NCI-H2081 treated with DMSO at 0.1 percent for 48 hours (cell line): ENCODE measurements around the gene ZBED1.
"Not testable (repeated sequence)": the region's sequence is repeated elsewhere in the genome, so short reads cannot be mapped to it uniquely, and the experiment has no call there.

Experiments
- DNase-seq: peaks from one replicate; lab custom pipeline; 2025; lab: John Stamatoyannopoulos, UW

The ZBED1 gene

GRCh38 chrX:2500803-2501558 lies at the start of gene ZBED1, which contains the start of gene DHRSX:
ZBED1 (minus strand) TSS chrX:2500976; CDS start chrX:2490719, 10,257 bp downstream.
DHRSX (minus strand) TSS chrX:2500976; CDS start chrX:2500925, 51 bp downstream.
- DNase-seq: no peak

GRCh38 chrX:2549876-2550275 lies 49.1 kb upstream of the ZBED1 start:
- no peak for DNase-seq

- DNase-seq: no peak
Measured at GRCh38 chrX:2548711-2549423, 48.1 kb upstream of the ZBED1 start.

- DNase-seq: no peak
Measured at GRCh38 chrX:2547736-2548135, 47.0 kb upstream of the ZBED1 start.

GRCh38 chrX:2546496-2546895 lies 45.7 kb upstream of the ZBED1 start:
- DNase-seq: no peak

GRCh38 chrX:2545144-2545543 lies 44.4 kb upstream of the ZBED1 start:
- DNase-seq: no peak

- DNase-seq: no peak
Measured at GRCh38 chrX:2542826-2543521, 42.2 kb upstream of the ZBED1 start.

GRCh38 chrX:2541603-2542002 lies 40.8 kb upstream of the ZBED1 start:
- no peak for DNase-seq

- no peak for DNase-seq
Measured at GRCh38 chrX:2540426-2540947, 39.7 kb upstream of the ZBED1 start.

- DNase-seq: no peak
Measured at GRCh38 chrX:2539586-2539985, 38.8 kb upstream of the ZBED1 start.

- DNase-seq: no peak
Measured at GRCh38 chrX:2538031-2538757, 37.4 kb upstream of the ZBED1 start.

- no peak for DNase-seq
Measured at GRCh38 chrX:2536974-2537373, 36.2 kb upstream of the ZBED1 start.

- DNase-seq: no peak
Measured at GRCh38 chrX:2536141-2536540, 35.4 kb upstream of the ZBED1 start.

GRCh38 chrX:2534261-2535021 lies 33.7 kb upstream of the ZBED1 start:
- DNase-seq: not testable (repeated sequence)

- DNase-seq: no peak
Measured at GRCh38 chrX:2533424-2533823, 32.6 kb upstream of the ZBED1 start.

- DNase-seq: no peak
Measured at GRCh38 chrX:2526390-2526789, 25.6 kb upstream of the ZBED1 start.

- no peak for DNase-seq
Measured at GRCh38 chrX:2523911-2524310, 23.1 kb upstream of the ZBED1 start.

- DNase-seq: no peak
Measured at GRCh38 chrX:2521927-2522386, 21.2 kb upstream of the ZBED1 start.

- DNase-seq: no peak
Measured at GRCh38 chrX:2521092-2521926, 20.5 kb upstream of the ZBED1 start.

- DNase-seq: no peak
Measured at GRCh38 chrX:2520539-2520938, 19.8 kb upstream of the ZBED1 start.
